Activated CD4-positive, alpha-beta T cell treated with anti-CD3 and anti-CD28 coated beads for 24 hours (primary cell): ENCODE data around the gene STEAP3.
A peak's percentile ranks its signal among the peaks of the same experiment; 100 is the strongest.

Source experiments
- DNase-seq, 2 donors: peaks; one replicate each; pipeline ENCODE4 v3.0.0-alpha.2; 2020; ENCODE audit warnings: low read depth in 2 of 2

The STEAP3 gene, protein sequence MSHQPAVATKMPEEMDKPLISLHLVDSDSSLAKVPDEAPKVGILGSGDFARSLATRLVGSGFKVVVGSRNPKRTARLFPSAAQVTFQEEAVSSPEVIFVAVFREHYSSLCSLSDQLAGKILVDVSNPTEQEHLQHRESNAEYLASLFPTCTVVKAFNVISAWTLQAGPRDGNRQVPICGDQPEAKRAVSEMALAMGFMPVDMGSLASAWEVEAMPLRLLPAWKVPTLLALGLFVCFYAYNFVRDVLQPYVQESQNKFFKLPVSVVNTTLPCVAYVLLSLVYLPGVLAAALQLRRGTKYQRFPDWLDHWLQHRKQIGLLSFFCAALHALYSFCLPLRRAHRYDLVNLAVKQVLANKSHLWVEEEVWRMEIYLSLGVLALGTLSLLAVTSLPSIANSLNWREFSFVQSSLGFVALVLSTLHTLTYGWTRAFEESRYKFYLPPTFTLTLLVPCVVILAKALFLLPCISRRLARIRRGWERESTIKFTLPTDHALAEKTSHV

DNA sequence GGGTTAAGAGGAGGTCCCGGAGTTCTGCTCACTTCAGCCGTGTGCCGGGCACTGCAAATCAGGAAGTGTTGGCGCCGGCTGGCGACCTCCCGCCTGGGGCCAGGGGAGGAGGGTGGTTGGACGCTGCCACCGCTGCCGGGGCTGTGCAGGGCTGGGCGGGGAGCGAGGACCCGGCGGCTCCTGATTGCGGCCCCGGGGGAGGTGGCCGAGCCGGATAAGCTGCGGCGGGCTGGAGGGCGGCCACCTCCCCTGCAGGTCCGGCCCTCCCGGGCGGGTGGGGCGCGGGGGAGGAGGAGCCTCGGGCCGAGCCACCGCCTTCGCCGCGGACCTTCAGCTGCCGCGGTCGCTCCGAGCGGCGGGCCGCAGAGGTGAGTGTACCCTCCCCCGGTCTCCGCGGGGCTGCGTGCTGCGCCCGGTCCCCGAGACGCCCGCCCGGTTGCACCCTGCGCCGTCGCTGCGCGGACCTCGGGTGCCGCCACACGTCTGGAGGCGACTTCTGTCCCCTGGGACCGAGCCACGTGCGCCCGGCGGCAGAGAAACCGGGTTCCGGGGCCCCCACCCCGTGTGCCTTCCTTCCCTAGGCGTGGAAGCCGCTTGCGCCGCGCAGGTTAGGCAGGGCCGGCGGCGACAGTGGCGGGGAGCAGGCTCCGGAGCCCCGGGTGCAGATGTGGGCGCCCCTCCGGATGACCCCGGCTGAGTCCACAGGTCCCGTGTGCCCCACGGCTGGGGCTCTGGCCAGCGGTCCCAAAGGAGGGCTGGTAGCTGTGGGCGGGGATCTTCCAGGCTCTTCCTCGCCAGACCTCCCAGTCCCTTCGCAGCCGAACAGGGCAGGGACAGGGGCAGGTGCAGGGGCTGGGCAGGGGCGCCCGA is at the start of gene STEAP3:
Gene STEAP3, plus strand, starts transcription at position 314 of the 870 bp plus-strand sequence. CDS start 7,179 bp downstream, outside the sequence.
- DNase-seq = no peak

DNA sequence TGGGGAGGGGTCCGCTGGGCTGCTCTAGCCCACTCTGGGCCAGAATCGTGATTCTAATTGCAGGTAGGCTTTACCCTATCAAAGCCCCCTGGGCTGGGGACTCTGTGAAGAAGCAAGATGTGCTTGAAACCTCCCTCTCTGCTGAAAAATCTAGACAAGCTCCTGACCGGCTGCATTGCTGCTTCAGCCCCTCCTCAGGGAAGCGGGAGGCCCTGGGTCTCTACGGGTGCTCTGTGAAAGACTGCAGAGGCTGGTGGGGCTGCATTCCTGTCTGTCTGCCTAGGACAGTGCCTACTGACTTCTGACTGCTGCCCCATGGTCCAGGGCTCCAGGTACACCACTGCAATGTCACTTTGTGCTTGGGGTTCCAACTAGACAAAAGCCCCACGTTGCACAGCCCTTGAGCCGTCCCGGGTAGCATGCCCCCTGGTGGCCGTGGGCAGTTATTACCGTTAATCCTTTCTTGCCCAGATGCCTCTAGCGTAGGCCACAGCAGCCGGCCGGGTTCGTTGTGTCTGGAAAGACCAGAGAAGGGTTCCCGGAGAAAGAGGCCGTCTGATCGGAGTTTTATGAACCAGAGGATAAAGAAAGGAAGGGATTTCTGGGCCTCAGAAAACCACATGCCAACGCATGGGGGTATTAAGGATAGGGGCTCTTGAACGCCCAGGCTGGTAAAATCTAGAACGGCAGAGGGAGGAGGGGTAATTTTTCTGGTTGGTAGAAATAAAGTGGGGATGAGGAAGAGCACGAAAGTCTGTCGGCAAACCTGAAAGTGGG is 49.2 kb upstream of the STEAP3 start:
- peak; percentile 30 to 48 for DNase-seq

DNA sequence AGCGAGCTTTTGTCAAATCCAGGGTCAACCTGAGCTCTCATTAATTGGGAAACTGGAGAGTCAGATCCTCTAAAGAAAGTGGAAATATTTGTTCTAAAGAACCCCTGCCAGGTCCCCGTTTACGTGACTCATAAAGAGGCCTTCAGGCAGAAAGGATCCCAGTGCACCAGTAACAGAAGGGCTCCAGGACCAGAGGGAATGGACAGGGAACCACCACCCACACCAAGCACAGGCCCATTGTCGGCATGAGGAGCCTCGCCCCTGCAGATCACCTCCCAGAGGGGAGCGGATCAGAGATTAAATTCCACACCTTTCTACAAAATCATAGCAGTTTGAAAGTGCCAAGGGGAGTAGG is 48.7 kb upstream of the STEAP3 start:
- no peak for DNase-seq

DNA sequence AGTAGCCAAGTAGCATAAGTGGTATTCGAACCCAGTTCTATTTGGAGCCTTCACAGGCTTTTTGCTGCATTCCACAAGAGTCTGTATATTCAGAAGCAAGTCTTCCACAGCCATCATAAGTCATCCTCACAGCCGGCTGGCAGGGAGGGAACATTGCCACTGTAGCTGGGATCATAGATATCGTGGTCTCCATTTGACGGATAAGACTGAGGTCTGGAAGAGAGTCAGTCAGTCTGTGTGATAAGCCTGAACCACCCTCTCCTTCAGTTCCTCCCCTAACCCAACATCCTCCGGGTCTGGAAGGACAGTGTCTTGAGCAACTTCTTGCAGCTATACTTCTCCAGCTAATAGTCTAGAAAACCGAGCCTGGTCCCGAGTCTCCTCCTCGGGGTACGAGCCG is 48.1 kb upstream of the STEAP3 start:
- no peak for DNase-seq

DNA sequence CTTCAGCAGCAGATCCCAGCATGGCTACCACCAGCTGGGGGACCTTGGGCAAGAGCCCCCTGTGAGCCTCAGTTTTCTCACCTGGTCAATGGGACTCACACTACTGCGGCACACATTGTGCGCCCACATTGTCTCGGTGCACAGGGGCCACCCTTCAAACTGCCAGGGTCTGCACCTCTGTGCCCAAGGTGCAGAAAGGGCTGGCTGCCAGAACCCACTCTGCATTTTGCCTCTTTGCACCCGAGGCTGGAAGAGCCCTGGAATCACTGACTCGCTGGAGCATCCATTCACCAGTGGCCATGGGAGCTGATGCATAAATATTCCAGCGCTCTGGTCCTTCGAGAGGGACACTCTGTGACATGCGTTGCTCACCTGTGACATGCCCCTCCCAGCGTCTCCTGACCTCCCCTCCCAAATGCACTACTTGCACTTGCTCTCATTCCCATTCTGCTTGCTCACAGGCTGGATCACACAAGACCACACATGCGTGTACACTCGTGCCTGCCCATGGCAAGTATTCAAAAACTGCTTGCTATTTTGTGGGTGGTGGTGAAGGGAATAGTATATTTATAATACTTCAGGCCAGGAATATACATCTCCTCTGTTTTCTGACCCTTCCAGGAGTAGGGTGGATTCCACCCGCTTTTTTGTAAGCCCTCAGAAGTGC is 46.3 kb upstream of the STEAP3 start:
- no peak for DNase-seq

DNA sequence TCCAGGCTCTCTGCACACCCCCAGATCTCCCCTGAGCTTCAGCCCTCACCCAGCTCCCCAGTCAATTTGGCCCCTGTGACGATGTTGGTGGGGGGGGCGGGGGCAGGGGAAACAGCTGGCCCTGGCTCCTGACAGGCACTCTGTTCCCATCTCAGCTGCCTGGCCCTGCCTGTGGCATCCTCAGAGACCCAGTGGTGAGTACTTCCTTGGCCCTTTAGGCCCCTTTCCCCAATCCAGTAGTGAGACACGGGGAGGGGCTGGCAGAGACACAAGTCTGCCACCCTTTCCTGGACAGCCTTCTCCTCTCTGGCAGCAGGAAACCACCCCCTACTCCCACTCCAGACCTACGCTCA is 45.8 kb upstream of the STEAP3 start:
- DNase-seq = no peak

DNA sequence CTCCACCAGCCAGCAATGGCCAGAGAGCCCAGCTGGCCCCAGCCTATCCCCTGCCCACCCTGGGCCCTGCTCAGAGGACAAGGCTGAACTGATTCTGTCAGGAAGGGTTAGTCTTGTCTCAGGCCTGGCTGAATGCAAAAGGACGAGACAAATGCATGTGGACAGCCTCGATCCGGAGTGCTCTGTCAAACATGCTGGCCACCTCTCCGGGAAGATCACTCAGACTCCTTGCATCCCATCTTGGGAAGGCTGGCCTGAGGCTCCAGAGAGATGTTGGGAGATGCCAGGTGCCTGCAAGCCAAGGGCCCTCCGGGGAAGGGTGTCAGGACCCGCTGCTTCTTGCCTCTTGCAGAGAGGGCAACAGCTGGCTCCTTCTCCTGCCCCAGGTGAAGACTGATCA is 44.9 kb upstream of the STEAP3 start:
- no peak for DNase-seq

DNA sequence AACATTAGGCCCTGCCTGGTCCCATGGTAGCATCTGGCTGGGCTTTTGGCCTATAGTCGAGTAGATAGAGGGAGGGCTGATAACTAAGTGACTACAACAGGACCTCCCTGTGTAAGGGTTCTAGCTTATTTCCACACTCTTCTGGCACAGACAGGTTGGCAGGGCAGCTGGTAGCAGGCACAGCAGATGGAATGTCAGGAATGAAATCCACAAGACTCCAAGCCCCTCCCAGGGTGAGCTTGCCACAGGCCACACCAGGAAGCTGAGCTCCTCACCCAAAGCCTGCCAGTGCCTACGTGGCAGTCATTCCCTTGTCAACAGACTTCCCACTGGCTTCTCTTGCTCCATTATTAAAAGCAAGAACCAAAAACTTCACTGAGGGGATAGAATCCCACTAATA is 44.4 kb upstream of the STEAP3 start:
- DNase-seq = no peak

DNA sequence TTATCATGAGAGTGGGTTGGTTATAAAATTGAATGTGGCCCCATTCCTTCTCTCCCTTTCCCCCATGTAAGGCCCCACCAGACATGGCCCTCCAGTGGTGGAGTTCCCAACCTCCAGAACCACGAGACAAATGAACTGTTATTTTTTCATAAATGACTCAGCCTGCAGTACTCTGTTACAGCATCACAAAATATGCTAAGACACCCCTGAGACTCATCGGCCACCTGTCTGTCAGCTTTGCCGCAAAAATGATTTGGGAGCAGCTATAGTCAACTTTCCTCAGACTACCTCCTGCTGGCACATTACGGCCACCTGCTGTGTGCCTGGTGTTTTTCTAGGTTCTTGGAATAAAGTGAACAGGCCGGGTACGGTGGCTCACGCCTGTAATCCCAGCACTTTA is 43.6 kb upstream of the STEAP3 start:
- DNase-seq = no peak

DNA sequence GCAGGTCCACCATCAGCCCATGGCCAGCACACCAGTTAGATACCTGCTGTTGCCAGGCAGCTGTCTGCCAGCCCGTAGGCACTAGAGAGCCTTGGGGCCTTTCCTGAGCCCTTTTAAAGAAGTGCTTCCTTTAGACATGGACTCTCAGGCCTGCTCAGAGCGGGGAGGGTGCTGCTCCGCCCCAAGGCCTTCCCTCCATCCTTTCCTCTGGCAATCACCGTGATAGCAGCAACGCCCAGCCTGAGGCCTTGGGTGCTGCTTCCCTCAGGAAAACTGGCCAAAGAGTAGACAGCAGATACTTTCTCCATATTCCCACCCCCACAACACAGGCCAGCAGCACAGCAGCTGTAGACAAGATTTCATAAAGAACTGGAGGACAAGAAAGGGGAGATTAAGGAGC is 42.7 kb upstream of the STEAP3 start:
- no peak for DNase-seq

DNA sequence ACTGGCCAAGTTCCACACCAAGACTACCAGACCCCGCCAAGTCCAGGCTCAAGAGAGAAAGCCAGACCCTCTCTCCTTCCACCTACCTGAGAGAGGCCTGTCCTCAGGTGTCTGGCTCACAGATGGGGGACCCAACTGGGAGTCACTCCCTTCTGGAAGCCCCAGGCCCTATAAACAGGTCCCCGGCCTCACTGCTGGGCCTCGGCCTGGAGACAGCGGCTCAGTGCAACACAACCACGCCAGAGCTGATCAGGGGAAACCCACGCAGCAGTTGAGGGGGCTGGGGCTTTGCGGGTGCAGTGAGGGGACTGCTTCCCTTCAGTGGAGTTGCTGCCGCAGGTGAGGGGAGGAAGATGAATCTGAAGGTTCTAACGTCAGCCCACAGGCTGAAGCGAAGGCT is 42.2 kb upstream of the STEAP3 start:
- no peak for DNase-seq

DNA sequence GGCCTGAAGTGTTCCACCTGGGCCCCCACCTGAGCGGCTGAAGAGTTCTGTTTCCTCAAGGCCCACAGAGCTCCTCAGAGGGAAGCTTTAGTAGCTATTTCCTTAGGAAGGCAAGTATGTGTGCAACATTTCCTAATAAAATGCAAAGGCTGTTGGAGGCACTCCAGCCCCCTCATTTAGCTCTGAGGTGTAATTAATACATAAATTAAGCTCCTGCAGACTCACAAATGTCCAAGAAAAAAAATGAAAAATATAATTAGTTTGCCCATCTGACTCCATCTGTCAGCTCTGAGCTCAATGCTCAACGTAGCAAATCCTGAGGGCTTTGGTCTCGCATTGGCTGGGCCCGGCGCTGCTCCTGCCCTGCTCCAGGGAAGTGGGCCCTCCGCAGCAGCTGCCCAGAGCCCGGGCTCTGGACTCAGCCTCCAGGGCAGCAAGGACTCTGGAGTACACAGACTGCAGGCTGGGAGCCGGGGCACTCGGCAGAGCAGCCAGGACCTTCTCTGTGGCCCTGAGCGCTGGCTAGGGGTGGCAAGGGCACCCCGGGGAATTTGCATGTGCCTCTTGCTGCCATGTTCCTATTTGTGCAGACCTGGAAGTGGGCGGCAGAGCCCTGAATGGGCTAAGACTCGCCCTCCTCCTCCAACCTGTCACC is 41.7 kb upstream of the STEAP3 start:
- no peak for DNase-seq

DNA sequence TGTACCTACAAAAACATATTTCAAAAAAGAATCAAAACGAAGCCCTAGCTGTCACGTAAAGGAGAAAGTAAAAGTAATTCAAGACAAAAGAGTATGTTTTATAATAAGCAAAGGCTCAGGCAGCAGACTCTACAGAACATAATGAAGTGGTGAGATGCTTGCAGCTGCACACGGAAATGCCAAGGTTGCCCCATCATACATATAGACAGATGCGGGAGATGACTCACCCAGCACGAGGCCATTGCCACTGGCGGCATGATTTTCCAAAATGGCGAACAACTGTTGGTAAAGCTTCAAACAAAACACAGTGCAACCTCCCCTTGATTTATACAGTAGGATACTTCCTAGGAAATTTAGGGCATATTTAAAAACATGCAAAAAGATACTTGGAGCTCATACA is 39.1 kb upstream of the STEAP3 start:
- DNase-seq = no peak

DNA sequence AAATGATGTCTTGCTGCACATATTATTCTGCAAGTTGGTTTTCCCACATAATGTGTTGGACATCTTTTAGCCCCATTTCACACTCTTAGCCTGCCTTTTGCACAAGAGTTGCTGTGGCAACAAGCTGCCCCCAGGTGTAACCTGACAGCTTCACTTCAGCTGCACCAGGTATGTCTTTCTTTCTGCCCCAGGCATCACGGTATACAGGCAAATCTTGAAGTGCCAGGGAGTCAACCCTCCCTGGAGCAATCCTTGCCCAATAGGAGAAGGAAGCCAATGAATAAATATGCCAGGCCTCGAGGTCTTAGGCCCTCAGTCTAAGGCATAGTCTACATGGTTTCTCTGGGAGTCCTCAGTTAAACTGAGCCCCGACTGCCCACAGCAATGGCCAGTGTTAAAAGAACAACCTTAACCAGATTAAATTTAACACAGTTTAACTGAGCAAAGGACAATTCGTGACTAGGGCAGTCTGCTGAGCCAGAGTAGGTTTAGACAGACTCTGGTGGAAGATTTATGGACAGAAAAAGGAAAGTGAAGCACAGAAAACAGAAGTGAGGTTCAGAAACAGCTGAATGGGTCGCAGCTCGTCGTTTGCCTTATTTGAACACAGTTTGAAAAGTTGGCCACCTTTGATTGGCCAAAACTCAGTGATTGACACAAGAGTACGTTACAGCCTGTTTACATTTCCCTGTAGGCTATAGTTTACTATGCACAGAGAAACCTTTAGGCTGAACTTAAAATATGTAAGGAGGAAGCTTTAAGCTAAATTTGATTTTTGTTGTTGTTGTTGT is 33.1 kb upstream of the STEAP3 start:
- no peak for DNase-seq

DNA sequence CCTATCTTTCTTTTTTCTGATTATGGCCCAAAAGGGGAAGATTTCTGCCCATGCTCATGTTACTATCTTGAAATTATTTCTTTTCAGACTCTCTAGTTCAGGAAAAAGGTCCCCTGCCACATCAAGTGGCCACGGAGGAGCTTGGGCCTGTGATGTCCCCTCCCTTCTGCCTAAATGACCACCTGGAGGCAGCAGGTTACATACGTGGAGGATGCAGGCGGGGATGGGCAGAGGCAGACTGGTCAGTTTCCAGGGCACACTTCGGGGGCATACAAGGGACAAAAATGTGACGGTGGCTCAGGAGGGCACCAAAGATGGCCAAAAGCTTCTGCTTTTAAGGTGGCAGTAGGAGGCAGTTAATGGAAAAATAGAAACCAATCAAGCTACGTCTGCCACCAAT is 30.7 kb upstream of the STEAP3 start:
- no peak for DNase-seq

DNA sequence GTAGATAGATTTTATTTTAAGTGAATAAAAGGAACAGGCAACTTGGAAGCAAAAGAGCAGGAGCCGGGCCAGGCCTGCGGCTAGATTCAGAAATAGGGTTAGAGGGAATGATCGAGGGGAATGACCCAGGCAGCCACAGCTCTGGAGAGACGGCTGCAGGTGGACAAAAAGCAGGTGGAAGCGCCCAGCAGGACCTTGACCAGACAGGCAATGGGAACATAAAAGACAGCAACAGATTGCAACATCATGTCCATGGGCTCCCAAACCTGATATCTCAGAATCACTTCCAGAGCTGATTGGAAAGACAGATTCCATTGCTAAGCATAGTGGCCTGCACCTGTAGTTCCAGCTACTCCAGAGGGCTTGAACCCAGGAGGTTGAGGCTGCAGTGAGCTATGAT is 28.6 kb upstream of the STEAP3 start:
- DNase-seq = no peak

DNA sequence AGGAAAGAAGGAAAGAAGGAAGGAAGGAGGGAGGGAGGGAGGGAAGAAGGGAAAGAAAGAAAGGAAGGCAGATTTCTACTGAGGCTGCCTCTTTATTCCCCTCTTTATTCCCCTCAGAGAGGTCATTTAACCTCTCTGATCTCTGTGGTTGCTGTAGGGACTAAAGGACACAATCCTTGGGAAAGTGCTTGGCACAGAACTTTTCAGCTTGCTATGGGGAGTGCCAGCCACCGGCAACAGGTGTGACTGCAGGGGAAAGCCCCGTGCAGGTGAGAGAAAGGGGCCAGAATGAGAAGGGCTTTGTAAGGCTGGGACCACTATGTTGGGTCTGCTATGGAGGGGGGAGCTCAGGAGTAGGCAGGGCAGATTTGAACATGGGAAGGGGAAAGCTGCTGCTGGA is 27.7 kb upstream of the STEAP3 start:
- DNase-seq = no peak

DNA sequence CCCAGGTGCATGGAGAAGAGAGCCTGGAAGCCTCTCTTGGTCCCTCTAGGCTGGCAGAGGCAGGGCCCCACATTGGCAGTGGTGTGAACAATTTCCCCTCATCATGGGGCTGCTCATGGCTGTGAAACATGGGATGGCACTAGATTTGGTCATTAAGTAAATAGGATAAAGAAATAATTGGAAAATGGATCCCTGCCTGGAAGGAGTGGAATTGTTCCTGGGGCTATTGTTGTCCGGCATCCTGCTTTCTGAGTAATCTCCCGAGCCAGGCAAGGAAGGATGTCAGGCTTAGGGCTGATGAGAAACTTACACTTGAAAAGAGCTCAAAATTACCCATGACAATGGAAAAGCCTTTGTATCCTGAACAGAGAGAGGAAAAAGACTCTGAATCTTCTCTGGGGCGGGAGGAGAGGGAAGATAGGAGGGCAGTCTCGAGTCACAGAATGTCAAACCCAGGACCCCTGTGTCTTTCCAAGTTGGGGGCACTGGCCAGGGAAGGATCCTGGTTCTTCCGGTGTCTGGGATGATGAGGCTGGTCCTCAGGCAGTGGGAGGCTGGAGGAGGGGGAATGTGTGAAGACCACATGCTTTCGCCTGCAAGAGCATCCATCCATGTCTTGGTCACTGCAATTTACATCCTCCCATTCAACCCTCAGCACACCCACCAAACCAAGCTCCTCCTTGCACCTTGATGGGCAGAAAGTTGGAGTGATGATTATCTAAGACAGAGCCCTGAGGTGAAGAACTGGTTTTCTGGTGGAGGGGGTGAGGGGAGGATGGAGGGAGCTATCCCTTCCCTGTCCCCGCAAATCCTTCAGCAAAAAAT is 27.1 kb upstream of the STEAP3 start:
- DNase-seq = no peak

DNA sequence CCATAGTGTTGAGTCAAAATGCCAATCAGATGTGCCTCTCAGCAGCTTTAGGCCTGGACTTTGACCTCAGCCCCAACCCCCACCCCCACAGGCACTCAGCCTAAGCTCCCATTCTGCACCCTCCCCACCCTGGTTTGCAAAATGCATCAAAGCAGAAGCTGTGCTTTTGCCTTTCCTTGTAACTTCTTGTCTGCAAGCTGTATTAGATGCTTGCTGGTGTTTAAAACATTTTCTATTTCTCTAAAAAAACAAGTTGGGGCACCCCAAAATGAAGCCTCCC is 26.6 kb upstream of the STEAP3 start:
- no peak for DNase-seq
